K562 (cell line): ENCODE data around the gene MED22. TPM values are rescaled to one million over a fixed set of nuclear protein-coding genes. Genes with fewer than 3 reads are reported as not detected.

Experiments used
- FOS ChIP-seq: IDR thresholded peaks from 3 replicates; pipeline ENCODE4 v1.6.1; 2011; ENCODE audit not compliant: insufficient read length; ENCODE audit errors: extremely low read depth
- FOXP4 ChIP-seq: sonication (generic); formaldehyde crosslinking; IDR thresholded peaks from 2 replicates; pipeline ENCODE4 v1.8.0; 2022; ENCODE audit warnings: mild to moderate bottlenecking, missing genetic modification reagents, borderline replicate concordance
- HEY1 ChIP-seq: fragments of 250-450 bp; sonication (Bioruptor Pico); IDR thresholded peaks from 2 replicates; pipeline ENCODE4 v1.5.0; 2020; ENCODE audit warnings: mild to moderate bottlenecking, moderate library complexity, borderline replicate concordance
- HOMEZ ChIP-seq: fragments of 250-450 bp; sonication (Bioruptor Pico); IDR thresholded peaks from 2 replicates; pipeline ENCODE4 v1.4.0; 2020; ENCODE audit warnings: mild to moderate bottlenecking, moderate library complexity
- JUN ChIP-seq, 2 experiments: sonication (generic) in 1 of 2; formaldehyde crosslinking in 1 of 2; IDR thresholded peaks; 2 replicates each; pipeline versions ENCODE4 v1.6.1 to v1.8.0; 2012 to 2022; ENCODE audit warnings: borderline replicate concordance in 2 of 2, mild to moderate bottlenecking in 2 of 2, improper control_type of control experiment in 1 of 2, low read depth in 1 of 2, low read length in 1 of 2, missing genetic modification reagents in 1 of 2
- MAFK ChIP-seq: IDR thresholded peaks from 2 replicates; pipeline ENCODE4 v1.6.1; 2011; ENCODE audit warnings: low read length, improper control_type of control experiment
- MAX ChIP-seq: sonication (generic); formaldehyde crosslinking; IDR thresholded peaks from 2 replicates; pipeline ENCODE4 v1.9.0; 2022; ENCODE audit warnings: mild to moderate bottlenecking, missing genetic modification reagents
- PRPF4 ChIP-seq: fragments of 200-400 bp; formaldehyde crosslinking; IDR thresholded peaks from one replicate; pipeline ENCODE4 v1.6.1; 2017; ENCODE audit warnings: low read length, low read depth, mild to moderate bottlenecking; ENCODE audit not compliant: insufficient read depth, poor library complexity, severe bottlenecking
- RAD21 ChIP-seq, 2 experiments: fragments of 250-450 bp in 1 of 2; fragments of 450-650 bp in 1 of 2; sonication (Bioruptor Pico) in 1 of 2; formaldehyde crosslinking in 1 of 2; IDR thresholded peaks in 1 of 2; conservative IDR thresholded peaks in 1 of 2; 2 replicates each; pipeline versions ENCODE4 v1.4.0 to v1.8.0; 2020 to 2022; ENCODE audit warnings: mild to moderate bottlenecking in 2 of 2, moderate library complexity in 1 of 2
- SMAD2 ChIP-seq: fragments of 150-350 bp; IDR thresholded peaks from 2 replicates; pipeline ENCODE4 v1.6.1; 2014; ENCODE audit warnings: low read depth, mild to moderate bottlenecking, low read length
- SREBF1 ChIP-seq: fragments of 150-350 bp; IDR thresholded peaks from 2 replicates; pipeline ENCODE4 v1.6.1; 2014; ENCODE audit warnings: antibody characterized with exemption, low read depth, low read length, borderline replicate concordance
- SRSF1 ChIP-seq: fragments of 200-400 bp; formaldehyde crosslinking; IDR thresholded peaks from 2 replicates; pipeline ENCODE4 v1.6.1; 2017; ENCODE audit warnings: mild to moderate bottlenecking, low read depth, low read length, moderate library complexity
- TRIM28 ChIP-seq: fragments of 450-650 bp; IDR thresholded peaks from 2 replicates; pipeline ENCODE4 v1.6.1; 2017
- ZBTB7A ChIP-seq: IDR thresholded peaks from 2 replicates; pipeline ENCODE4 v1.6.1; 2011; ENCODE audit warnings: low read depth, mild to moderate bottlenecking, low read length, moderate library complexity, borderline replicate concordance; ENCODE audit not compliant: control insufficient read depth
- ZBTB8A ChIP-seq: fragments of 450-650 bp; IDR thresholded peaks from 2 replicates; pipeline ENCODE4 v1.6.1; 2018; ENCODE audit warnings: mild to moderate bottlenecking, moderate library complexity; ENCODE audit not compliant: partially characterized antibody
- ZNF12 ChIP-seq: sonication (generic); formaldehyde crosslinking; IDR thresholded peaks from 2 replicates; pipeline ENCODE4 v1.4.0; 2020; ENCODE audit warnings: mild to moderate bottlenecking, missing genetic modification reagents
- ZNF24 ChIP-seq: fragments of 450-650 bp; IDR thresholded peaks from 2 replicates; pipeline ENCODE4 v1.6.1; 2016
- ZNF561 ChIP-seq: fragments of 450-650 bp; formaldehyde crosslinking; conservative IDR thresholded peaks from 2 replicates; pipeline ENCODE4 v1.4.0; 2020; ENCODE audit warnings: mild to moderate bottlenecking, moderate library complexity
- ZNF639 ChIP-seq, 2 experiments: fragments of 200-800 bp in 1 of 2; sonication (Bioruptor generic) in 1 of 2; sonication (generic) in 1 of 2; formaldehyde crosslinking in 1 of 2; IDR thresholded peaks in 1 of 2; conservative IDR thresholded peaks in 1 of 2; 2 replicates each; pipeline versions ENCODE4 v1.5.0 to v1.6.1; 2016 to 2020; ENCODE audit warnings: missing compliant biosample characterization in 1 of 2, missing genetic modification characterization in 1 of 2, missing genetic modification reagents in 1 of 2
- ZNF707 ChIP-seq: fragments of 250-450 bp; sonication (Bioruptor Pico); conservative IDR thresholded peaks from 2 replicates; pipeline ENCODE4 v1.8.0; 2022; ENCODE audit warnings: inconsistent platforms, mild to moderate bottlenecking, moderate library complexity
- ZNF830 ChIP-seq: fragments of 250-450 bp; sonication (Bioruptor Pico); IDR thresholded peaks from 2 replicates; pipeline ENCODE4 v1.5.0; 2021; ENCODE audit warnings: mild to moderate bottlenecking
- polyA plus RNA-seq, 8 experiments: library from polyadenylated mRNA; depleted of rRNA in 4 of 8; stranded (reverse) in 5 of 8; unstranded in 3 of 8; fragments of >200 nt; fragmentation: Nextera tagmentation in 2 of 8; fragmentation: Illumina TruSeq in 1 of 8; extraction: Ambion mirVana in 2 of 8; extraction: Trizol in 1 of 8; gene quantifications; 2 replicates each; pipeline versions ENCODE4 v1.2.1 to v1.2.3, GENCODE V29; 2011 to 2014; ENCODE audit warnings: inconsistent platforms in 1 of 8, missing spikeins in 1 of 8
- total RNA-seq, 7 experiments: library from RNA; depleted of rRNA in 6 of 7; stranded (reverse); fragments of >200 nt in 6 of 7; fragmentation: Illumina TruSeq in 2 of 7; extraction: Trizol in 2 of 7; gene quantifications; 2 replicates each; pipeline versions ENCODE4 v1.2.1 to v1.2.3, GENCODE V29; 2011 to 2021; ENCODE audit warnings: low replicate concordance in 1 of 7

The MED22 gene
- total and polyA plus RNA-seq, 9 of the 15 experiments (the other 6 are each of a cell fraction or from before 2014, with no cell fraction given), result 0.73 to 35.6 (median 22.3) TPM

- TF ChIP-seq ZNF561 (CRISPR knock-in tag), result no peak
- no peak for TF ChIP-seq ZNF830
- 0 out of 2 replicates have a peak, but pooled peaks have one; percentile 49 for TF ChIP-seq ZNF12 (CRISPR knock-in tag)
- TF ChIP-seq JUN (IDR thresholded peaks at IDR 0.05; ENCODE audit: borderline replicate concordance, low read depth, low read length), result peak; percentile 73
- no peak; the same call in 1 of the 2 replicates for TF ChIP-seq JUN (CRISPR knock-in tag; IDR thresholded peaks at IDR 0.05; ENCODE audit: borderline replicate concordance)
- no peak for TF ChIP-seq ZNF707
- peak; percentile 81 for TF ChIP-seq ZNF24
- TF ChIP-seq SREBF1, result no peak
- TF ChIP-seq MAFK, result no peak; the same call in 1 of the 2 replicates
- TF ChIP-seq HOMEZ, result no peak
- TF ChIP-seq RAD21 (CRISPR knock-in tag; conservative IDR thresholded peaks at IDR 0.05 in 1 of 2, IDR thresholded peaks at IDR 0.05 in 1 of 2), result no peak
- no peak for TF ChIP-seq FOS
- peak; percentile 99 for TF ChIP-seq MAX (CRISPR knock-in tag)
- no peak for TF ChIP-seq SRSF1
- no peak for TF ChIP-seq SMAD2
- peak in 1 of 2 experiments; percentile 89; a peak in 2 of 4 replicates for TF ChIP-seq ZNF639 (CRISPR knock-in tag; conservative IDR thresholded peaks at IDR 0.05 in 1 of 2, IDR thresholded peaks at IDR 0.05 in 1 of 2)
- peak; percentile 70; the same call in 1 of the 2 replicates for TF ChIP-seq ZBTB7A
- no peak for TF ChIP-seq PRPF4
- TF ChIP-seq TRIM28, result no peak
- no peak for TF ChIP-seq ZBTB8A
- TF ChIP-seq HEY1, result no peak
- TF ChIP-seq FOXP4 (CRISPR knock-in tag), result 0 out of 2 replicates have a peak, but pooled peaks have one; percentile 77
Measured at GRCh38 chr9:133335924-133336811, 11.8 kb downstream of the MED22 start, which contains the start of gene SURF6 (continued).
